Small intestine (tissue), 7 donors: ENCODE results near the gene CD40. TPM values are rescaled to one million over a fixed set of nuclear protein-coding genes. Genes with fewer than 3 reads are reported as not detected.

Source experiments
- DNase-seq, 2 donors: peaks; one replicate each; pipeline versions ENCODE4 v3.0.0 to v3.0.0-alpha.2; 2013
- FAIRE-seq: peaks from 2 replicates; lab custom pipeline; 2012; peaks lifted over from hg19 to GRCh38; lab: Jason Lieb, UNC
- H3K27ac ChIP-seq, 3 donors: one replicate each; pipeline ENCODE4 v1.5.1; 2013; ENCODE audit warnings: low read length in 2 of 3, mild to moderate bottlenecking in 2 of 3, control low read depth in 1 of 3, inconsistent platforms in 1 of 3, low read depth in 1 of 3, moderate library complexity in 1 of 3
- H3K27me3 ChIP-seq, 3 donors: one replicate each; pipeline ENCODE4 v1.6.1; 2013; ENCODE audit warnings: low read length in 3 of 3, inconsistent platforms in 1 of 3; ENCODE audit not compliant: control insufficient read depth in 3 of 3, insufficient read depth in 3 of 3
- H3K36me3 ChIP-seq, 3 donors: one replicate each; pipeline ENCODE4 v1.6.1; 2013; ENCODE audit warnings: low read length in 3 of 3, inconsistent platforms in 1 of 3, low read depth in 1 of 3, mild to moderate bottlenecking in 1 of 3, moderate library complexity in 1 of 3; ENCODE audit not compliant: control insufficient read depth in 3 of 3, insufficient read depth in 2 of 3
- H3K4me1 ChIP-seq, 3 donors: one replicate each; pipeline ENCODE4 v1.6.1; 2013; ENCODE audit warnings: low read length in 2 of 3, inconsistent platforms in 1 of 3, low read depth in 1 of 3, mild to moderate bottlenecking in 1 of 3, moderate library complexity in 1 of 3; ENCODE audit not compliant: control insufficient read depth in 3 of 3, insufficient read depth in 2 of 3
- H3K4me3 ChIP-seq, 3 donors: one replicate each; pipeline ENCODE4 v1.5.1; 2013; ENCODE audit warnings: low read length in 3 of 3, control low read depth in 1 of 3, inconsistent platforms in 1 of 3, low read depth in 1 of 3, mild to moderate bottlenecking in 1 of 3, moderate library complexity in 1 of 3
- H3K9me3 ChIP-seq, 2 donors: one replicate each; pipeline ENCODE4 v1.6.1; 2013; ENCODE audit warnings: low read depth in 1 of 2, low read length in 1 of 2; ENCODE audit not compliant: control insufficient read depth in 2 of 2, insufficient read depth in 1 of 2
- WGBS, 3 donors: extraction: QIAGEN DNeasy Blood & Tissue Kit; methylation state at CpG; one replicate each; pipeline ENCODE4 v1.1.7; 2013; 5-methylcytosine and 5-hydroxymethylcytosine counted together
- polyA plus RNA-seq, 4 donors: library from polyadenylated mRNA; stranded (reverse) in 3 of 4; unstranded in 1 of 4; fragments of 200-250 nt in 3 of 4; fragments of 120-200 nt in 1 of 4; gene quantifications; one replicate each; pipeline versions ENCODE4 v1.2.1 to v1.2.3, GENCODE V29; 2013
- donor health status: healthy with polysubstance abuse.
- donor health status: control.
- donor health status: control.
- donor health status: Bipolar disorder and iron deficiency.
- donor health status: healthy.

The CD40 gene
- polyA plus RNA-seq, 4 donors: 2.0 to 14.5 (median 6.5) TPM

DNA sequence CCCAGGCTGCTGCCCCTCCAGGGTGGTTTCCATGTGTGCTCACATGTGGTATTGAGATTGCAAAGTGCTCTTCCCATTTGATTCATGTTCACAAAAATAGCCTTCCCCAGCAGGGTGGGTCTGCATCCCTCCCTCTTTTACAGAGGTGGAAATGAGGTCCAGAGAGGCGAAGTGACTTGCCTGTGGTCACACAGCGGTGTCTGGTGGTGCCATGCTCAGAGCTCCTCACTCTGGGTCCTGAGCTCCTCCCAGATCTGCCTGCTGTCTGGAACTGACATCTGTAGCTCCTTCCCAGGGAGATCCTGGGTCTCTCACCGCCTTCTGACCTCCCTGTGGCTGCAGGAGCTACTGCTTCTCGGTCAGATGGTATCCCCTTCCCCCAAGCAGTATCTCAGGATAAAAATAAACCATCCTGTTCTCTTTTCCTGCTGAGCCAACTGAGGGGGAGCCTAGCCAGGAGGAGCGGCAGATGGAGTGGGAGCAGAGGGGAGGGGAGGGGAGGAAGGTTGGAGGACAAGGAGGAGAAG is 11.9 kb downstream of the CD40 start:
- no peaks in the 10 kb centered on the region for H3K9me3 ChIP-seq
- H3K4me3 ChIP-seq: no peak overlapping the region
- FAIRE-seq: no peak
- no peak overlapping the region for H3K27ac ChIP-seq
- H3K27me3 ChIP-seq: peaks cover 0 to 18% (median 2%) of the 10 kb centered on the region in 3 donors
- no peaks in the 10 kb centered on the region for H3K36me3 ChIP-seq
- H3K4me1 ChIP-seq: no peaks in the 10 kb centered on the region
- DNase-seq: no peak
- WGBS, 3 donors: 34 to 47% (median 41%) methylated on average over 4 to 5 of the region's 5 CpGs

- no peaks in the 10 kb centered on the region for H3K4me1 ChIP-seq
- no peak overlapping the region for H3K27ac ChIP-seq
- H3K36me3 ChIP-seq: no peaks in the 10 kb centered on the region
- H3K4me3 ChIP-seq: no peak overlapping the region
- 18 to 48% (median 23%) methylated on average over 4 of the region's 4 CpGs for whole genome bisulfite sequencing, 3 donors
- DNase-seq (no peak), FAIRE-seq (no peak)
- peaks cover 0 to 18% (median 2%) of the 10 kb centered on the region in 3 donors for H3K27me3 ChIP-seq
- H3K9me3 ChIP-seq: no peaks in the 10 kb centered on the region
These were observed 12.4 kb downstream of the CD40 start for GRCh38 chr20:46130534-46130933.

DNA sequence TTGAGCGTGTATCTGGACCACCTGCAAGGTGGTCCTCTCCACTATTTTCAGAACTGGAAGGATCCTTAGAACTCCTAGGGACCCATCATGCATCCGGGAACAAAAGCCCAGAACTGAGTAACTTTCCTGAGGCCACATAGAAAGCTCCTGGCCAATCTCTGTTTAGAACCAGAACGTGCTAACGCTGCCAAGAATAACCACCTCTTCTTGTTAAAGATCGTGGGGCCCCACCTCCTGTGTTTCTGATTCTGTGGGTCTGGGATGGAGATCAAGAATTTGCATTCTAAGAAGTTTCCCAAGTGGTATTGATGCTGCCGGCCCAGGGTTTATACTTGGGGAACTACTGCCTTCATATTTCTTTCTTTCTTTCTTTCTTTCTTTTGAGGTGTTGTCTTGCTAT is 13.3 kb downstream of the CD40 start:
- DNase-seq (no peak), FAIRE-seq (no peak)
- peaks cover 0 to 18% (median 2%) of the 10 kb centered on the region in 3 donors for H3K27me3 ChIP-seq
- H3K27ac ChIP-seq: no peak overlapping the region
- no peaks in the 10 kb centered on the region for H3K36me3 ChIP-seq
- H3K9me3 ChIP-seq: no peaks in the 10 kb centered on the region
- WGBS, 3 donors: 34 to 49% (median 43%) methylated on average over 6 of the region's 6 CpGs
- no peaks in the 10 kb centered on the region for H3K4me1 ChIP-seq
- H3K4me3 ChIP-seq: no peak overlapping the region

GRCh38 chr20:46132705-46133120 is 14.6 kb downstream of the CD40 start:
- H3K36me3 ChIP-seq: no peaks in the 10 kb centered on the region
- peak; percentile 10 to 64 for DNase-seq
- H3K4me1 ChIP-seq: no peaks in the 10 kb centered on the region
- 15 to 16% (median 15%) methylated on average over 17 of the region's 17 CpGs for WGBS, 3 donors
- peaks cover 0 to 18% (median 2%) of the 10 kb centered on the region in 3 donors for H3K27me3 ChIP-seq
- H3K4me3 ChIP-seq: no peak overlapping the region
- no peak overlapping the region for H3K27ac ChIP-seq
- H3K9me3 ChIP-seq: no peaks in the 10 kb centered on the region
- FAIRE-seq: no peak

DNA sequence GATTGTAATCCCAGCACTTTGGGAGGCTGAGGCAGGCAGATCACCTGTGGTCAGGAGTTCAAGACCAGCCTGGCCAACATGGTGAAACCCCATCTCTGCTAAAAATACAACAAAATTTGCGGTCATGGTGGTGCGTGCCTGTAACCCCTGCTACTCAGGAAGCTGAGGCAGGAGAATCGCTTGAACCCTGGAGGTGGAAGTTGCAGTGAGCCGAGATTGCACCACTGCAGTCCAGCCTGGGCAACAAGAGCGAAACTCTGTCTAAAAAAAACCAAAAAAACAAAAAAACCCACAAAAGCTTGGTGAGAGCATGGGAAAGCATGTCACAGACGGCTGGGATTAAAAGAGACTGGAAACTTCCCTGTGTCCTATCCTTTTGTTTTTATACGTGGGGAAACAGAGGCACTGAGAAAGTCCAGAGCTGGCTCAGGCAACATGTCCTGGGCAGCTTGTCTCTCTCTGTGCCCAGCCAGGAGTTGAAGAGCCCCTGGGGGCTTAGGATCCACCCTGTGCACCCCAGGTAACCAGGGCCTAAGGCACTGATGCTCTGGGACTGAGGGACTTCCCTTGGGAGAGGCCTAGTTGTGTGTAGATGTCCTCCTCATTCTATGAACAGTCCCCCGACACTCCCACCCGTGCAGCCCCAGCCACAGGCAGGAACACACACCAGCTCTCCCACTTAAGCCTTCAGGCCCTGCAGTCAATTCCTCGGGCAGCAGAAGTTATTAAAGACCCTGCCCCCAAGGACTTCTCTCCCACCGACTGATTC is 16.0 kb downstream of the CD40 start:
- Histone ChIP-seq H3K4me3 (no peak overlapping the region), H3K27ac (no peak overlapping the region), H3K4me1 (no peaks in the 10 kb centered on the region), H3K9me3 (no peaks in the 10 kb centered on the region), H3K27me3 (peaks cover 0 to 15% (median 8%) of the 10 kb centered on the region in 3 donors), H3K36me3 (no peaks in the 10 kb centered on the region)
- 72 to 81% (median 78%) methylated on average over 11 of the region's 11 CpGs for WGBS, 3 donors
- no peak for DNase-seq
- no peak for FAIRE-seq

DNA sequence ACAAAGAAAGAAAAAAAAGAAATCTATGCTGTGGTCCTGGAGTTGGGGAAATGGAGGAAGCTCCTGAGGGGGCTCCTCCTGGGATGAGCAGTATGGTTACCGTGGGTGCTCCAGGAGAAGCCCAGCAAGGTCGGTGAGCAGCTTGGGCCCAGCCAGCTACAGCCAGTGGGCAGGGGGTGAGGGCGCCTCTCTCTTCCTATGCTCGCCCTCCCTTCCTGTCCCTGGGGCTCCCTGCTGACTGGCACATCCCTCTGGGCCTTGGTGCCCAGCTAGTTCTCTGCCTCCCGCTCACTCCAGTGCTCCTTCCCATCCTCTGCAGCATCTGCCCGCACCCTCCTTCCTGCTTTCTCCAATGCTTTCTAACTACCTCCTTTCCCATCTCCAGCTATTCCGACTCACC is 16.6 kb downstream of the CD40 start:
- DNase-seq: no peak
- 70 to 76% (median 76%) methylated on average over 6 to 7 of the region's 7 CpGs for WGBS, 3 donors
- no peak overlapping the region for H3K4me3 ChIP-seq
- H3K36me3 ChIP-seq: no peaks in the 10 kb centered on the region
- H3K9me3 ChIP-seq: no peaks in the 10 kb centered on the region
- no peak for FAIRE-seq
- H3K27ac ChIP-seq: no peak overlapping the region
- peaks cover 0 to 19% (median 8%) of the 10 kb centered on the region in 3 donors for H3K27me3 ChIP-seq
- no peaks in the 10 kb centered on the region for H3K4me1 ChIP-seq

DNA sequence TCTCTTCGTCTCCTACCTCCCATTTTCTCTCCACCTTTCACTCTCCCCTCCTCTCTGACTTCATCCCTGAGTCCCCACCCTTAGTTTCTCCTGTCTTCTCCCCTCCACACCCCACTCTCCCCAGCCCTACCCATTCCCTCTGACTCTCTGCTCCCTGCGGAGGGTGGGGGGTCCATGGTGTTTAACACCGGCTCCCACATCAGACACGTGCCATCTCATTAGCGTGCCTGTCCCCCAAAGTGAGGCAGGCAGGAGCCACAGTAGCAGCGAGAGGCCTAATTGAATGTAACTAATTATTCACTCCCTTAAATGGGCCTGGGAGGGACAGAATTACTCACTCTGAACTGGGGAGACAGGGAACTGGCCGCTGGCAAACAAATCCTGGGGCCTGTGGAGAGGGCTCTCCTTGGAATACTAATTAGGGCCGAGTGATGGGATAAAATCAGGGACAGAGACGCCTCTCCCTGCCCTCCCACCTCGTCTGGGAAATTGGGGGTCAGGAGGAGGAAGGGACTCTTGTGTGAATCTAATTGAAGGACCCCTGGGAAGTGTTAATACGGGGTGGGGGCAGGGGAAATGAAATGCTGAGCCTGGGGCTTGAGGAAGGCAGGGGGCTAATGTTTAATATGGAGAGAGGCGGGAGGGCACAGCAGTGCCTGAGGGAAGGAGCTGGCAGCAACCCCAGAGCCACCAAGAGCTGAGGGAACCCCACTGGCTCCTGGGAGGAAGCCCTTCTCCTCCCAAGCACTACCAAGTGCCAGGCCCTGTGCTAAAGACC is 17.9 kb downstream of the CD40 start:
- Histone ChIP-seq H3K9me3 (no peaks in the 10 kb centered on the region), H3K36me3 (no peaks in the 10 kb centered on the region), H3K27me3 (peaks cover 0 to 16% (median 16%) of the 10 kb centered on the region in 3 donors), H3K27ac (no peak overlapping the region), H3K4me3 (no peak overlapping the region), H3K4me1 (no peaks in the 10 kb centered on the region)
- FAIRE-seq (no peak), DNase-seq (no peak)
- 28 to 36% (median 36%) methylated on average over 12 of the region's 12 CpGs for WGBS, 3 donors

GRCh38 chr20:46137816-46138215 is 19.7 kb downstream of the CD40 start:
- 52 to 76% (median 52%) methylated on average over 5 of the region's 5 CpGs for WGBS, 3 donors
- H3K9me3 ChIP-seq: no peaks in the 10 kb centered on the region
- no peak for FAIRE-seq
- H3K27me3 ChIP-seq: peaks cover 0 to 16% (median 8%) of the 10 kb centered on the region in 3 donors
- H3K4me3 ChIP-seq: no peak overlapping the region
- no peaks in the 10 kb centered on the region for H3K4me1 ChIP-seq
- no peak for DNase-seq
- no peak overlapping the region for H3K27ac ChIP-seq
- H3K36me3 ChIP-seq: no peaks in the 10 kb centered on the region
